HEK293 (cell line): ENCODE results near the gene PLIN5.

Experiments used
- CTCF ChIA-PET: fragments of 350-600 bp; formaldehyde crosslinking; extraction: SDS; loops from one replicate; lab custom pipeline; 2021; ENCODE audit warnings: antibody characterized with exemption; lab: Yijun Ruan, JAX
- POLR2A ChIA-PET: fragments of 300-600 bp; formaldehyde crosslinking; extraction: SDS; loops from one replicate; lab custom pipeline; 2020; ENCODE audit warnings: antibody characterized with exemption, inconsistent platforms; lab: Yijun Ruan, JAX
- H3K27ac ChIP-seq: fragments of 200-500 bp; sonication (Bioruptor generic); 2 replicates; pipeline ENCODE4 v1.5.1; 2014; ENCODE audit warnings: low read depth, low read length, control low read depth, inconsistent platforms; ENCODE audit errors: extremely low read depth
- H3K36me3 ChIP-seq, 2 experiments: fragments of 200-500 bp in 1 of 2; sonication (Bioruptor generic) in 1 of 2; 1 replicate in 1 of 2; 2 replicates in 1 of 2; pipeline ENCODE4 v1.5.1; 2014 to 2017; ENCODE audit warnings: inconsistent platforms in 2 of 2, low read length in 2 of 2; ENCODE audit not compliant: control insufficient read depth in 2 of 2, insufficient read depth in 1 of 2
- H3K4me1 ChIP-seq: fragments of 200-500 bp; sonication (Bioruptor generic); 2 replicates; pipeline ENCODE4 v1.5.1; 2014; ENCODE audit warnings: mild to moderate bottlenecking, low read length, inconsistent platforms; ENCODE audit not compliant: control insufficient read depth, insufficient read depth
- H3K4me3 ChIP-seq: 2 replicates; pipeline ENCODE4 v1.5.1; 2011; ENCODE audit warnings: low read depth, mild to moderate bottlenecking, control low read depth, low read length, moderate library complexity
- H3K9me3 ChIP-seq: fragments of 200-500 bp; sonication (Bioruptor generic); 2 replicates; pipeline ENCODE4 v1.5.1; 2014; ENCODE audit warnings: low read depth, low read length, inconsistent platforms; ENCODE audit not compliant: control insufficient read depth, insufficient read depth
- BCL11B ChIP-seq: fragments of 450-650 bp; formaldehyde crosslinking; IDR thresholded peaks from 2 replicates; pipeline ENCODE4 v1.5.1; 2016; ENCODE audit warnings: low read depth, missing biosample characterization, missing genetic modification characterization
- GLIS2 ChIP-seq: fragments of 450-650 bp; formaldehyde crosslinking; IDR thresholded peaks from 2 replicates; pipeline ENCODE4 v1.5.1; 2016; ENCODE audit warnings: missing biosample characterization, missing genetic modification characterization
- IKZF3 ChIP-seq: fragments of 450-650 bp; IDR thresholded peaks from 2 replicates; pipeline ENCODE4 v1.5.0; 2018; ENCODE audit warnings: missing biosample characterization, mild to moderate bottlenecking, missing genetic modification characterization, moderate library complexity
- KLF1 ChIP-seq: fragments of 450-650 bp; formaldehyde crosslinking; IDR thresholded peaks from 2 replicates; pipeline ENCODE4 v1.5.1; 2016; ENCODE audit warnings: missing biosample characterization, missing genetic modification characterization
- KLF7 ChIP-seq: fragments of 450-650 bp; formaldehyde crosslinking; IDR thresholded peaks from 2 replicates; pipeline ENCODE4 v1.5.1; 2016; ENCODE audit warnings: missing biosample characterization, missing genetic modification characterization, borderline replicate concordance
- KLF8 ChIP-seq: fragments of 450-650 bp; formaldehyde crosslinking; IDR thresholded peaks from 2 replicates; pipeline ENCODE4 v1.5.1; 2016; ENCODE audit warnings: missing biosample characterization, missing genetic modification characterization
- ZBTB48 ChIP-seq: fragments of 450-650 bp; formaldehyde crosslinking; IDR thresholded peaks from 2 replicates; pipeline ENCODE4 v1.5.1; 2016; ENCODE audit warnings: missing biosample characterization, missing genetic modification characterization
- ZNF133 ChIP-seq: fragments of 450-650 bp; formaldehyde crosslinking; IDR thresholded peaks from 2 replicates; pipeline ENCODE4 v1.5.1; 2016; ENCODE audit warnings: missing biosample characterization, missing genetic modification characterization
- ZNF157 ChIP-seq: fragments of 450-650 bp; formaldehyde crosslinking; IDR thresholded peaks from 2 replicates; pipeline ENCODE4 v1.5.1; 2016; ENCODE audit warnings: missing biosample characterization, missing genetic modification characterization
- ZNF280D ChIP-seq: fragments of 450-650 bp; formaldehyde crosslinking; IDR thresholded peaks from 2 replicates; pipeline ENCODE4 v1.5.1; 2016; ENCODE audit warnings: missing biosample characterization, missing genetic modification characterization
- ZNF398 ChIP-seq: fragments of 450-650 bp; formaldehyde crosslinking; IDR thresholded peaks from 2 replicates; pipeline ENCODE4 v1.5.1; 2017; ENCODE audit warnings: missing biosample characterization, missing genetic modification characterization
- ZNF433 ChIP-seq: fragments of 450-650 bp; formaldehyde crosslinking; IDR thresholded peaks from 2 replicates; pipeline ENCODE4 v1.5.1; 2016; ENCODE audit warnings: missing biosample characterization, missing genetic modification characterization, low read depth
- ZNF48 ChIP-seq: fragments of 450-650 bp; formaldehyde crosslinking; IDR thresholded peaks from 2 replicates; pipeline ENCODE4 v1.5.1; 2016; ENCODE audit warnings: missing biosample characterization, missing genetic modification characterization
- ZNF510 ChIP-seq: fragments of 450-650 bp; formaldehyde crosslinking; IDR thresholded peaks from 2 replicates; pipeline ENCODE4 v1.5.1; 2018; ENCODE audit warnings: mild to moderate bottlenecking, missing genetic modification characterization, missing biosample characterization; ENCODE audit not compliant: insufficient replicate concordance
- ZNF555 ChIP-seq: fragments of 450-650 bp; formaldehyde crosslinking; conservative IDR thresholded peaks from 2 replicates; pipeline ENCODE4 v1.5.1; 2017; ENCODE audit warnings: missing biosample characterization, mild to moderate bottlenecking, missing genetic modification characterization, inconsistent platforms
- ZNF585B ChIP-seq: fragments of 450-650 bp; formaldehyde crosslinking; IDR thresholded peaks from 2 replicates; pipeline ENCODE4 v1.5.1; 2016; ENCODE audit warnings: missing biosample characterization, missing genetic modification characterization
- ZNF658 ChIP-seq: fragments of 450-650 bp; formaldehyde crosslinking; IDR thresholded peaks from 2 replicates; pipeline ENCODE4; 2016; ENCODE audit warnings: missing biosample characterization, missing genetic modification characterization
- ZNF747 ChIP-seq: fragments of 450-650 bp; formaldehyde crosslinking; IDR thresholded peaks from 2 replicates; pipeline ENCODE4 v1.5.1; 2016; ENCODE audit warnings: missing biosample characterization, missing genetic modification characterization
- ZNF776 ChIP-seq: fragments of 450-650 bp; formaldehyde crosslinking; IDR thresholded peaks from 2 replicates; pipeline ENCODE4 v1.5.0; 2017; ENCODE audit warnings: missing biosample characterization, missing genetic modification characterization, borderline replicate concordance
- ZNF777 ChIP-seq: fragments of 450-650 bp; formaldehyde crosslinking; IDR thresholded peaks from 2 replicates; pipeline ENCODE4 v1.5.1; 2017; ENCODE audit warnings: missing biosample characterization, missing genetic modification characterization, borderline replicate concordance
- TF ChIP-seq, protein P1 (sequence below): fragments of 450-650 bp; formaldehyde crosslinking; IDR thresholded peaks from 2 replicates; pipeline ENCODE4 v1.5.1; 2016; ENCODE audit warnings: missing biosample characterization, missing genetic modification characterization
- TF ChIP-seq, protein P2 (sequence below): fragments of 450-650 bp; formaldehyde crosslinking; IDR thresholded peaks from 2 replicates; pipeline ENCODE4 v1.5.1; 2016; ENCODE audit warnings: missing biosample characterization, missing genetic modification characterization
- TF ChIP-seq, protein P3 (sequence below): fragments of 450-650 bp; formaldehyde crosslinking; IDR thresholded peaks from 2 replicates; pipeline ENCODE4 v1.5.1; 2016; ENCODE audit warnings: missing biosample characterization, missing genetic modification characterization

PLIN5 gene

DNA sequence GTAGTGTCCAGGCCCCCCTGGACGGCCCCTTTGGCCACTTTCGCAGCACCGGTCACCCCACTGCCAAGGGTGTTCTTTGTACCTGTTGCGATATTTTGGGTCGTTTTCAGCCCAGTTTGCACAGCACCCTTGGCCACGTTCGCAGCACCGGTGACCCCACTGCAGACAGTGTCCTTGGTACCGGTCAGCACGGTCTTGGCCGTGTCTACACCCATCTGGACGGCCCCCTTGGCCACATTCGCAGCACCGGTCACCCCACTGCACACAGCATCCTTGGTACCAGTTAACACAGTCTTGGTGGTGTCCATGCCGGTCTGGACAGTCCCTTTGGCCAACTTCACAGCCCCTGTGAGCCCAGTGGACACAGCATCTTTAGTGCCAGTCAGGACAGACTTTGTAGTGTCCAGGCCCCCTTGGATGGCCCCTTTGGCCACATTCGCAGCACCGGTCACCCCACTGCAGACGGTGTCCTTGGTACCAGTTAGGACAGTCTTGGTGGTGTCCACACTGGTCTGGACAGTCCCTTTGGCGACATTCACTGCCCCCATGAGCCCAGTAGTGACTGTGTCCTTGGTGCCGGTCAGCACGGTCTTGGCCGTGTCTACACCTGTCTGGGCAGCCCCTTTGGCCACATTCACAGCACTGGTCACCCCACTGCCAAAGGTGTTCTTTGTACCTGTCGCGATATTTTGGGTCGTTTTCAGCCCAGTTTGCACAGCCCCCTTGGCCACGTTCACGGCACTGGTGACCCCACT is 23.5 kb downstream of the PLIN5 start (continued):
- TF ChIP-seq ZNF510 (tag by site-specific recombination) (no peak), ZNF585B (tag by site-specific recombination) (no peak), ZNF555 (tag by site-specific recombination) (no peak), IKZF3 (tag by site-specific recombination) (no peak), ZNF157 (no peak)
- TF ChIP-seq, protein P1, sequence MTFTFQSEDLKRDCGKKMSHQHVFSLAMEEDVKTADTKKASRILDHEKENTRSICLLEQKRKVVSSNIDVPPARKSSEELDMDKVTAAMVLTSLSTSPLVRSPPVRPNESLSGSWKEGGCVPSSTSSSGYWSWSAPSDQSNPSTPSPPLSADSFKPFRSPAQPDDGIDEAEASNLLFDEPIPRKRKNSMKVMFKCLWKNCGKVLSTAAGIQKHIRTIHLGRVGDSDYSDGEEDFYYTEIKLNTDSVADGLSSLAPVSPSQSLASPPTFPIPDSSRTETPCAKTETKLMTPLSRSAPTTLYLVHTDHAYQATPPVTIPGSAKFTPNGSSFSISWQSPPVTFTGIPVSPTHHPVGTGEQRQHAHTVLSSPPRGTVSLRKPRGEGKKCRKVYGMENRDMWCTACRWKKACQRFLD, result no peak
- TF ChIP-seq, protein P2, sequence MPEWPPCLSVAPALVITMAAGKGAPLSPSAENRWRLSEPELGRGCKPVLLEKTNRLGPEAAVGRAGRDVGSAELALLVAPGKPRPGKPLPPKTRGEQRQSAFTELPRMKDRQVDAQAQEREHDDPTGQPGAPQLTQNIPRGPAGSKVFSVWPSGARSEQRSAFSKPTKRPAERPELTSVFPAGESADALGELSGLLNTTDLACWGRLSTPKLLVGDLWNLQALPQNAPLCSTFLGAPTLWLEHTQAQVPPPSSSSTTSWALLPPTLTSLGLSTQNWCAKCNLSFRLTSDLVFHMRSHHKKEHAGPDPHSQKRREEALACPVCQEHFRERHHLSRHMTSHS (tag by site-specific recombination), result no peak
- TF ChIP-seq, all 188 proteins: peak for 0

DNA sequence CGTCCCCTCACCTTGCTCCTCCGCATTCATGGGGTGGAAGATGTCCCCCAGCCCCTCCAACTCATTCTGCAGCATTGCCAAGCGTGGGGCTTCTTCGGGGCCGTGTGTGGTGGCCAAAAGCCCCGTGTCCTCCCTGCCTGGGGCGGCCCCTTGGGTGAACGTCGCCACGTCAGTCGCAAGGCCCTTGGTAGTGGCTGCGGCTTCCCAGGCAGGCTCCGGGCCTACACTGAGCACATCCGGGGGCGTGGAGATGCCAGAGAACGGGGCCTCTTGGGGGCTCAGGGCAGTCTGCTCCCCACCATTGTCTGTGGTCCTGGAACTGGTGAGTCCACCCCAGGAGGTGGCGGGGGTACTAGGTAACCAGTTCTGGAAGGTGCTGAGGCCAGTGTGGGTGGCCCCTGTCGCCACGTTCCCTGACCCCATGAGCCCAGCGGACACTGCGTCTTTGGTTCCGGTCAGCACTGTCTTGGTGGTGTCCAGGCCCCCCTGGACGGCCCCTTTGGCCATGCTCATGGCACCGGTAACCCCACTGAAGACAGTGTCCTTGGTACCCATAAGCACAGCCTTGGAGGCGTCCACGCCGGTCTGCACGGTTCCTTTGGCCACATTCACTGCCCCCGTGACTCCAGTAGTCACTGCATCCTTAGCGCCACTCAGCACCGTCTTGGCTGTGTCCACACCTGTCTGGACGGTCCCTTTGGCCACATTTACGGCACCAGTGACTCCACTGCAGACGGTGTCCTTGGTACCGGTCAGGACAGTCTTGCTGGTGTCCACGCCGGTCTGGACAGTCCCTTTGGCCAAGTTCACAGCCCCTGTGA is 24.4 kb downstream of the PLIN5 start:
- Histone ChIP-seq H3K4me1 (no peaks in the 10 kb centered on the region), H3K4me3 (no peak overlapping the region), H3K9me3 (no peaks in the 10 kb centered on the region), H3K27ac (no peak overlapping the region), H3K36me3 (peaks cover 0 to 10% of the 10 kb centered on the region in 2 experiments; a peak in 2 of 3 replicates)
- ChIA-PET POLR2A (interaction anchor here (0.7 kb wide), 1 partner anchor 213 kb away, joined by 5 read pairs; no protein-coding TSS in a partner anchor), CTCF (interaction anchor here (3.6 kb wide), 1 partner anchor 13 kb away, joined by 24 read pairs; no protein-coding TSS in a partner anchor)
- TF ChIP-seq BCL11B (tag by site-specific recombination), result peak; percentile 73; the same call in 1 of the 2 replicates
- TF ChIP-seq, protein P3, sequence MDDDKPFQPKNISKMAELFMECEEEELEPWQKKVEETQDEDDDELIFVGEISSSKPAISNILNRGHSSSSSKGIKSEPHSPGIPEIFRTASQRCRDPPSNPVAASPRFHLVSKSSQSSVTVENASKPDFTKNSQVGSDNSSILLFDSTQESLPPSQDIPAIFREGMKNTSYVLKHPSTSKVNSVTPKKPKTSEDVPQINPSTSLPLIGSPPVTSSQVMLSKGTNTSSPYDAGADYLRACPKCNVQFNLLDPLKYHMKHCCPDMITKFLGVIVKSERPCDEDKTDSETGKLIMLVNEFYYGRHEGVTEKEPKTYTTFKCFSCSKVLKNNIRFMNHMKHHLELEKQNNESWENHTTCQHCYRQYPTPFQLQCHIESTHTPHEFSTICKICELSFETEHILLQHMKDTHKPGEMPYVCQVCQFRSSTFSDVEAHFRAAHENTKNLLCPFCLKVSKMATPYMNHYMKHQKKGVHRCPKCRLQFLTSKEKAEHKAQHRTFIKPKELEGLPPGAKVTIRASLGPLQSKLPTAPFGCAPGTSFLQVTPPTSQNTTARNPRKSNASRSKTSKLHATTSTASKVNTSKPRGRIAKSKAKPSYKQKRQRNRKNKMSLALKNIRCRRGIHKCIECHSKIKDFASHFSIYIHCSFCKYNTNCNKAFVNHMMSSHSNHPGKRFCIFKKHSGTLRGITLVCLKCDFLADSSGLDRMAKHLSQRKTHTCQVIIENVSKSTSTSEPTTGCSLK, result no peak
- no peak for TF ChIP-seq ZNF48 (tag by site-specific recombination)
- TF ChIP-seq KLF1 (tag by site-specific recombination), result no peak
- TF ChIP-seq GLIS2 (tag by site-specific recombination), result 0 out of 2 replicates have a peak, but pooled peaks have one; percentile 11
- TF ChIP-seq ZNF398 (tag by site-specific recombination), result no peak
- no peak for TF ChIP-seq ZNF777 (tag by site-specific recombination)
- no peak for TF ChIP-seq KLF7
- no peak for TF ChIP-seq ZBTB48
- TF ChIP-seq ZNF658, result no peak
- TF ChIP-seq KLF8 (tag by site-specific recombination), result no peak
- no peak for TF ChIP-seq ZNF280D (tag by site-specific recombination)
- no peak for TF ChIP-seq ZNF133 (tag by site-specific recombination)
- no peak for TF ChIP-seq ZNF747 (tag by site-specific recombination)
- TF ChIP-seq ZNF776 (tag by site-specific recombination), result no peak
- TF ChIP-seq ZNF433 (tag by site-specific recombination), result no peak
